HG03378 (cell line): ENCODE data around the gene TUBB2A.
"Not testable (repeated sequence)": the region's sequence is repeated elsewhere in the genome, so short reads cannot be mapped to it uniquely, and the experiment has no call there.

Experiments used
- ATAC-seq: cut with Tn5 transposase; IDR thresholded peaks from one replicate; pipeline ENCODE4 v1.9.1; 2021; ENCODE audit warnings: mild to moderate bottlenecking, moderate library complexity; ENCODE audit not compliant: unreplicated experiment

Gene TUBB2A

GRCh38 chr6:3181105-3181504 lies 23.8 kb upstream of the TUBB2A start:
- no peak for ATAC-seq

GRCh38 chr6:3179945-3180344 lies 22.6 kb upstream of the TUBB2A start:
- not testable (repeated sequence) for ATAC-seq

- not testable (repeated sequence) for ATAC-seq
Observed at GRCh38 chr6:3178666-3179065, 21.3 kb upstream of the TUBB2A start.

GRCh38 chr6:3176562-3177355 lies 19.4 kb upstream of the TUBB2A start:
- no peak for ATAC-seq

- ATAC-seq = no peak
Observed at GRCh38 chr6:3175715-3176402, 18.5 kb upstream of the TUBB2A start.

GRCh38 chr6:3173636-3174089 lies 16.3 kb upstream of the TUBB2A start:
- not testable (repeated sequence) for ATAC-seq

- not testable (repeated sequence) for ATAC-seq
Observed at GRCh38 chr6:3172789-3173188, 15.4 kb upstream of the TUBB2A start.

- ATAC-seq = not testable (repeated sequence)
Observed at GRCh38 chr6:3171313-3172175, 14.2 kb upstream of the TUBB2A start.

- not testable (repeated sequence) for ATAC-seq
Observed at GRCh38 chr6:3170676-3171075, 13.3 kb upstream of the TUBB2A start.

GRCh38 chr6:3168046-3168445 lies 10.7 kb upstream of the TUBB2A start:
- ATAC-seq = not testable (repeated sequence)

- ATAC-seq = not testable (repeated sequence)
Observed at GRCh38 chr6:3166535-3167225, 9.3 kb upstream of the TUBB2A start.

- no peak for ATAC-seq
Observed at GRCh38 chr6:3165631-3166534, 8.5 kb upstream of the TUBB2A start.

GRCh38 chr6:3164388-3164787 lies 7.0 kb upstream of the TUBB2A start:
- no peak for ATAC-seq

GRCh38 chr6:3163248-3163594 lies 5.9 kb upstream of the TUBB2A start:
- ATAC-seq = no peak

GRCh38 chr6:3162565-3163247 lies 5.4 kb upstream of the TUBB2A start:
- peak; percentile 40 for ATAC-seq

GRCh38 chr6:3162067-3162497 lies 4.7 kb upstream of the TUBB2A start:
- no peak for ATAC-seq

GRCh38 chr6:3159805-3160781 lies 2.7 kb upstream of the TUBB2A start:
- no peak for ATAC-seq
